Measurements from ENCODE around the gene ASIC1. TPM values are rescaled to one million over a fixed set of nuclear protein-coding genes. Genes with fewer than 3 reads are reported as not detected.
A peak's percentile ranks its signal among the peaks of the same experiment; 100 is the strongest.

The ASIC1 gene
- total and polyA plus RNA-seq, 2 experiments from 2014 or later = 0.76 to 1.5 TPM

GRCh38 chr12:50039151-50039835, 18.1 kb upstream of the ASIC1 start:
- DNase-seq (ENCODE audit: low spot score) (peak; percentile 96), ATAC-seq (peak; percentile 98)
- Histone ChIP-seq H3K79me2 (replicated peaks; ENCODE audit: insufficient read depth) (no peaks in the 10 kb centered on the region), H3K4me1 (ENCODE audit: insufficient read depth) (no peaks in the 10 kb centered on the region), H3K9me2 (ENCODE audit: insufficient read depth) (no peaks in the 10 kb centered on the region), H4K20me1 (replicated peaks; ENCODE audit: insufficient read depth) (no peaks in the 10 kb centered on the region), H3K27ac (ENCODE audit: low read depth) (no peak overlapping the region), H3K4me2 (no peak overlapping the region), H3F3A (replicated peaks; ENCODE audit: low read depth) (no peaks in the 10 kb centered on the region), H3K27me3 (ENCODE audit: insufficient read depth) (peaks cover 8% of the 10 kb centered on the region), H3K36me3 (ENCODE audit: insufficient read depth) (no peaks in the 10 kb centered on the region), H2AFZ (0 out of 2 replicates have a peak overlapping the region, but pooled peaks have one; percentile 15), H3K4me3 (no peak overlapping the region)
- Mint-ChIP-seq H3K9me3 (no peaks in the 10 kb centered on the region), H3K27ac (no peak overlapping the region), H3K27me3 (ENCODE audit: insufficient read depth, low read depth, poor library complexity) (peaks cover 8% of the 10 kb centered on the region), H3K4me1 (no peaks in the 10 kb centered on the region; the same call in 2 of the 3 replicates), H3K36me3 (ENCODE audit: low read depth) (no peaks in the 10 kb centered on the region), H3K4me3 (no peak overlapping the region)
- no peak for TF ChIP-seq EZH2phosphoT487 (IDR thresholded peaks at IDR 0.05; ENCODE audit: unreplicated experiment)
- peak; percentile 64 for TF ChIP-seq CREB1 (CRISPR knock-in tag; IDR thresholded peaks at IDR 0.05; ENCODE audit: low read depth)
- TF ChIP-seq NANOG (IDR thresholded peaks at IDR 0.05; ENCODE audit: borderline replicate concordance) = no peak
- TF ChIP-seq POLR2AphosphoS5 (IDR thresholded peaks at IDR 0.05; ENCODE audit: low read depth) = no peak
- no peak for TF ChIP-seq STAT1 (IDR thresholded peaks at IDR 0.05; ENCODE audit: unreplicated experiment)
- TF ChIP-seq EZH2 (IDR thresholded peaks at IDR 0.05; ENCODE audit: low read depth, unreplicated experiment) = no peak
- TF ChIP-seq ZNF462 (CRISPR knock-in tag; IDR thresholded peaks at IDR 0.05) = no peak
- TF ChIP-seq CTCF (conservative IDR thresholded peaks at IDR 0.05; ENCODE audit: low read depth in 2 of 2) = peak; percentile 98 to 99
- no peak for TF ChIP-seq ZNF114 (CRISPR knock-in tag; IDR thresholded peaks at IDR 0.05)
- TF ChIP-seq ZNF331 (CRISPR knock-in tag; IDR thresholded peaks at IDR 0.05; ENCODE audit: low read depth) = no peak
- no peak for TF ChIP-seq REST (IDR thresholded peaks at IDR 0.05; ENCODE audit: unreplicated experiment)
- TF ChIP-seq, protein P1, sequence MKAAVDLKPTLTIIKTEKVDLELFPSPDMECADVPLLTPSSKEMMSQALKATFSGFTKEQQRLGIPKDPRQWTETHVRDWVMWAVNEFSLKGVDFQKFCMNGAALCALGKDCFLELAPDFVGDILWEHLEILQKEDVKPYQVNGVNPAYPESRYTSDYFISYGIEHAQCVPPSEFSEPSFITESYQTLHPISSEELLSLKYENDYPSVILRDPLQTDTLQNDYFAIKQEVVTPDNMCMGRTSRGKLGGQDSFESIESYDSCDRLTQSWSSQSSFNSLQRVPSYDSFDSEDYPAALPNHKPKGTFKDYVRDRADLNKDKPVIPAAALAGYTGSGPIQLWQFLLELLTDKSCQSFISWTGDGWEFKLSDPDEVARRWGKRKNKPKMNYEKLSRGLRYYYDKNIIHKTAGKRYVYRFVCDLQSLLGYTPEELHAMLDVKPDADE (IDR thresholded peaks at IDR 0.05) = no peak
- TF ChIP-seq JUNB (IDR thresholded peaks at IDR 0.05; ENCODE audit: unreplicated experiment) = no peak
